ENCODE data around the gene C9orf78. TPM values are rescaled to one million over a fixed set of nuclear protein-coding genes. Genes with fewer than 3 reads are reported as not detected.

The C9orf78 gene
- total RNA-seq, 1 experiment from 2014 or later = 42.4 TPM

GRCh38 chr9:129834489-129835127 lies 467 bp downstream of the C9orf78 start:
- CTCF ChIA-PET = no interaction called here
- no peaks in the 10 kb centered on the region for H3K9me3 ChIP-seq (ENCODE audit: low read length)
- intact Hi-C loops (cut with micrococcal nuclease) = no loop called here
- H3K4me2 ChIP-seq (ENCODE audit: low read length) = peak overlapping the region; percentile 85
- no peaks in the 10 kb centered on the region for H4K20me1 ChIP-seq (ENCODE audit: low read length)
- ATAC-seq (peak; percentile 2; the same call in 1 of the 2 replicates), DNase-seq (peak; percentile 6)
- peak overlapping the region; percentile 66 for H2AFZ ChIP-seq (ENCODE audit: low read length)
- peak overlapping the region; percentile 82 for H3K4me3 ChIP-seq (ENCODE audit: low read length)
- peaks cover 48% of the 10 kb centered on the region for H3K79me2 ChIP-seq (ENCODE audit: low read length)
- H3K4me1 ChIP-seq (ENCODE audit: insufficient read depth, low read length) = peaks cover 31% of the 10 kb centered on the region
- POLR2A ChIA-PET (ENCODE audit: unreplicated experiment) = interaction anchor here (0.5 kb wide), 1 partner anchor 25 kb away, joined by 5 read pairs; no protein-coding TSS in a partner anchor
- BruUV-seq (replicated peaks) = TSS peak; percentile 73
- H3K27me3 ChIP-seq (ENCODE audit: low read length) = no peaks in the 10 kb centered on the region
- H3K36me3 ChIP-seq (ENCODE audit: low read depth, low read length) = peaks cover 5% of the 10 kb centered on the region; the same call in 1 of the 2 replicates
- no peaks in the 10 kb centered on the region for H3F3A ChIP-seq (ENCODE audit: low read length, unreplicated experiment)
- no peak for TF ChIP-seq EZH2 (IDR thresholded peaks at IDR 0.05; ENCODE audit: low read length, unreplicated experiment)
- TF ChIP-seq, protein P1, sequence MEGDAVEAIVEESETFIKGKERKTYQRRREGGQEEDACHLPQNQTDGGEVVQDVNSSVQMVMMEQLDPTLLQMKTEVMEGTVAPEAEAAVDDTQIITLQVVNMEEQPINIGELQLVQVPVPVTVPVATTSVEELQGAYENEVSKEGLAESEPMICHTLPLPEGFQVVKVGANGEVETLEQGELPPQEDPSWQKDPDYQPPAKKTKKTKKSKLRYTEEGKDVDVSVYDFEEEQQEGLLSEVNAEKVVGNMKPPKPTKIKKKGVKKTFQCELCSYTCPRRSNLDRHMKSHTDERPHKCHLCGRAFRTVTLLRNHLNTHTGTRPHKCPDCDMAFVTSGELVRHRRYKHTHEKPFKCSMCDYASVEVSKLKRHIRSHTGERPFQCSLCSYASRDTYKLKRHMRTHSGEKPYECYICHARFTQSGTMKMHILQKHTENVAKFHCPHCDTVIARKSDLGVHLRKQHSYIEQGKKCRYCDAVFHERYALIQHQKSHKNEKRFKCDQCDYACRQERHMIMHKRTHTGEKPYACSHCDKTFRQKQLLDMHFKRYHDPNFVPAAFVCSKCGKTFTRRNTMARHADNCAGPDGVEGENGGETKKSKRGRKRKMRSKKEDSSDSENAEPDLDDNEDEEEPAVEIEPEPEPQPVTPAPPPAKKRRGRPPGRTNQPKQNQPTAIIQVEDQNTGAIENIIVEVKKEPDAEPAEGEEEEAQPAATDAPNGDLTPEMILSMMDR (conservative IDR thresholded peaks at IDR 0.05; ENCODE audit: low read depth, low read length) = no peak
- TF ChIP-seq EZH2phosphoT487 (IDR thresholded peaks at IDR 0.05; ENCODE audit: borderline replicate concordance, low read length) = no peak
- peak overlapping the region; percentile 78 for H3K9ac ChIP-seq (ENCODE audit: low read length)
- no peaks in the 10 kb centered on the region for H3K9me2 ChIP-seq (replicated peaks; ENCODE audit: low read length)
- no peak overlapping the region for H3K27ac ChIP-seq (ENCODE audit: low read length)

GRCh38 chr9:129832982-129833381 lies 2.1 kb downstream of the C9orf78 start:
- H4K20me1 ChIP-seq (ENCODE audit: low read length) = no peaks in the 10 kb centered on the region
- H2AFZ ChIP-seq (ENCODE audit: low read length) = no peak overlapping the region
- H3K79me2 ChIP-seq (ENCODE audit: low read length) = peaks cover 42% of the 10 kb centered on the region
- no peak overlapping the region for H3K27ac ChIP-seq (ENCODE audit: low read length)
- no peaks in the 10 kb centered on the region for H3K9me3 ChIP-seq (ENCODE audit: low read length)
- H3K4me1 ChIP-seq (ENCODE audit: insufficient read depth, low read length) = peaks cover 17% of the 10 kb centered on the region
- intact Hi-C loops (cut with micrococcal nuclease) = no loop called here
- H3K27me3 ChIP-seq (ENCODE audit: low read length) = no peaks in the 10 kb centered on the region
- ChIA-PET POLR2A (ENCODE audit: unreplicated experiment) (no interaction called here), CTCF (no interaction called here)
- no peaks in the 10 kb centered on the region for H3K9me2 ChIP-seq (replicated peaks; ENCODE audit: low read length)
- no peaks in the 10 kb centered on the region for H3F3A ChIP-seq (ENCODE audit: low read length, unreplicated experiment)
- no TSS peak for BruUV-seq (replicated peaks)
- peaks cover 15% of the 10 kb centered on the region; the same call in 1 of the 2 replicates for H3K36me3 ChIP-seq (ENCODE audit: low read depth, low read length)
- DNase-seq = no peak
- TF ChIP-seq, protein P1 (conservative IDR thresholded peaks at IDR 0.05; ENCODE audit: low read depth, low read length) = no peak
- no peak for TF ChIP-seq EZH2phosphoT487 (IDR thresholded peaks at IDR 0.05; ENCODE audit: borderline replicate concordance, low read length)
- TF ChIP-seq EZH2 (IDR thresholded peaks at IDR 0.05; ENCODE audit: low read length, unreplicated experiment) = no peak
- H3K4me3 ChIP-seq (ENCODE audit: low read length) = no peak overlapping the region
- no peak for ATAC-seq
- H3K9ac ChIP-seq (ENCODE audit: low read length) = no peak overlapping the region
- no peak overlapping the region for H3K4me2 ChIP-seq (ENCODE audit: low read length)

GRCh38 chr9:129828969-129829368 lies 6.1 kb downstream of the C9orf78 start:
- intact Hi-C loops (cut with micrococcal nuclease) = no loop called here
- H2AFZ ChIP-seq (ENCODE audit: low read length) = no peak overlapping the region
- no peaks in the 10 kb centered on the region for H3K9me3 ChIP-seq (ENCODE audit: low read length)
- H3K4me1 ChIP-seq (ENCODE audit: insufficient read depth, low read length) = peaks cover 3% of the 10 kb centered on the region; the same call in 1 of the 2 replicates
- H3K9me2 ChIP-seq (replicated peaks; ENCODE audit: low read length) = no peaks in the 10 kb centered on the region
- DNase-seq (no peak), ATAC-seq (no peak)
- H3K27ac ChIP-seq (ENCODE audit: low read length) = no peak overlapping the region
- BruUV-seq (replicated peaks) = no TSS peak
- H3K9ac ChIP-seq (ENCODE audit: low read length) = no peak overlapping the region
- CTCF ChIA-PET = no interaction called here
- H3K36me3 ChIP-seq (ENCODE audit: low read depth, low read length) = peaks cover 15% of the 10 kb centered on the region; the same call in 1 of the 2 replicates
- no peak overlapping the region for H3K4me3 ChIP-seq (ENCODE audit: low read length)
- TF ChIP-seq, protein P1 (conservative IDR thresholded peaks at IDR 0.05; ENCODE audit: low read depth, low read length) = no peak
- no peak for TF ChIP-seq EZH2 (IDR thresholded peaks at IDR 0.05; ENCODE audit: low read length, unreplicated experiment)
- TF ChIP-seq EZH2phosphoT487 (IDR thresholded peaks at IDR 0.05; ENCODE audit: borderline replicate concordance, low read length) = no peak
- no peaks in the 10 kb centered on the region for H3K27me3 ChIP-seq (ENCODE audit: low read length)
- H3K79me2 ChIP-seq (ENCODE audit: low read length) = peaks cover 8% of the 10 kb centered on the region
- POLR2A ChIA-PET (ENCODE audit: unreplicated experiment) = no interaction called here
- no peak overlapping the region for H3K4me2 ChIP-seq (ENCODE audit: low read length)
- no peaks in the 10 kb centered on the region for H4K20me1 ChIP-seq (ENCODE audit: low read length)
- no peaks in the 10 kb centered on the region for H3F3A ChIP-seq (ENCODE audit: low read length, unreplicated experiment)

All from PC-3 (cell line).